ENCODE data around the gene KIF26B.

DNA sequence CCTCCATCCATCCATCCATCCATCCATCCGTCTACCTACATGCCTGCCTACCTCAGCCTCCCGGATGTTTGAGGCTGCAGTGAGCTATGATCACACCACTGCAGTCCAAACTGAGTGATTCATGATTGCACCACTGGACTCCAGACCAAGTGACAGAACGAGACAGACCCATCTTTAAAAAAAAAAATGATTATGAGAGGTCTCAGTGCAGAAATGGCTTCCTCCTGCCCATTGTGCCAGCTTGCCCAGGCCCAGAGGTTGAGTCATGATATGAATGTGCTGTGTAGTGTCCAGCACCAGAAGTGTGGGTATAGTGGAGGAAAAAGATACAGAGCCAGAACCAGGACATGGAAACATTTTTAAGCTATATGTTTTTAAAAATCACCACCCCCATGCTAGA lies 149.9 kb downstream of the KIF26B start:
- TF ChIP-seq, protein P1, sequence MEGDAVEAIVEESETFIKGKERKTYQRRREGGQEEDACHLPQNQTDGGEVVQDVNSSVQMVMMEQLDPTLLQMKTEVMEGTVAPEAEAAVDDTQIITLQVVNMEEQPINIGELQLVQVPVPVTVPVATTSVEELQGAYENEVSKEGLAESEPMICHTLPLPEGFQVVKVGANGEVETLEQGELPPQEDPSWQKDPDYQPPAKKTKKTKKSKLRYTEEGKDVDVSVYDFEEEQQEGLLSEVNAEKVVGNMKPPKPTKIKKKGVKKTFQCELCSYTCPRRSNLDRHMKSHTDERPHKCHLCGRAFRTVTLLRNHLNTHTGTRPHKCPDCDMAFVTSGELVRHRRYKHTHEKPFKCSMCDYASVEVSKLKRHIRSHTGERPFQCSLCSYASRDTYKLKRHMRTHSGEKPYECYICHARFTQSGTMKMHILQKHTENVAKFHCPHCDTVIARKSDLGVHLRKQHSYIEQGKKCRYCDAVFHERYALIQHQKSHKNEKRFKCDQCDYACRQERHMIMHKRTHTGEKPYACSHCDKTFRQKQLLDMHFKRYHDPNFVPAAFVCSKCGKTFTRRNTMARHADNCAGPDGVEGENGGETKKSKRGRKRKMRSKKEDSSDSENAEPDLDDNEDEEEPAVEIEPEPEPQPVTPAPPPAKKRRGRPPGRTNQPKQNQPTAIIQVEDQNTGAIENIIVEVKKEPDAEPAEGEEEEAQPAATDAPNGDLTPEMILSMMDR (IDR thresholded peaks at IDR 0.05; ENCODE audit: low read depth, low read length) = no peak
- no peak for TF ChIP-seq EZH2phosphoT487 (IDR thresholded peaks at IDR 0.05; ENCODE audit: low read depth)

Measured in OCI-LY3 (cell line).